NCI-H1417 treated with DMSO at 0.1 percent for 48 hours (cell line): ENCODE results near the gene ACOXL.

Experiments used
- DNase-seq: peaks from one replicate; lab custom pipeline; 2025; lab: John Stamatoyannopoulos, UW

ACOXL gene

DNA sequence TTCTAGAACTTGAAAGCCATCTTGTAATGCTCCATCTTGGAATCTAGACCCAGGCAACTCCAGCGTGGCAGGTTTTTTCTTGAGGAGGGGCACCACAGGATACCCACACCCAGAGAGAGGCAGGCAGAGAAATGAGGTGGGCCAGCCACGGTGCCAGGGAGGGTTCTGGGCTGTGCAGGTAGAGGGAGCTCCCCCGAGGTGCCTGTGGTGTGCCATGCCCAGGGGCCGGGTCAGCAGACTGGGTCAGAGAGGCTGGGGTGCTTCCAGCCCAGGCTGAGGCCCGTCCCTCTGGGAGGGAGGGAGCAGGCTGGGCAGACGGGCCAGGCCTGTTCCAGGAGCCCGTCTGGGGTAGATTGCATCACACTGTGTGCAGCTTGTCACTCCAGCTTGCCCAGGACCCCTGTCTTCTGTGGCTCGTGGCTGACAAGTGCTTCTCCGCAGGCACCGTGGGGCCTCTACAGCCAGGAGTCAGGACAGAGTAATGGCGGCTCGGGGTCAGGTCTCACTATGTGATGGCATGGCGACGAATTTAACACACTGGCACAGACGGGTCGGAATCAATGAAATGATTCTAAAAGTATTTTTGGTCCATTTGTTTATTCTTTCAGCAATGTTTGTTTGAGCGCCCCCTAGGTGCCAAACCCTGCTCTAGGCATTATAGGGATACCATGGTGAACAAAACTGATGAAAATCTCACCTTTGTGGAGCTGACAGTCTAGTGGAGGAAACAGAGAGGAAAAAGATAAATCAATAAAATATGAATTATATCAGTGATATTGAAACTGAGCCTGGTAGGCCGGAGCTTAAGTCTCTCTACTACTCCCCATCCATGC is 144.0 kb downstream of the ACOXL start:
- no peak for DNase-seq

GRCh38 chr2:110877031-110877827 is 144.9 kb downstream of the ACOXL start:
- DNase-seq = no peak

DNA sequence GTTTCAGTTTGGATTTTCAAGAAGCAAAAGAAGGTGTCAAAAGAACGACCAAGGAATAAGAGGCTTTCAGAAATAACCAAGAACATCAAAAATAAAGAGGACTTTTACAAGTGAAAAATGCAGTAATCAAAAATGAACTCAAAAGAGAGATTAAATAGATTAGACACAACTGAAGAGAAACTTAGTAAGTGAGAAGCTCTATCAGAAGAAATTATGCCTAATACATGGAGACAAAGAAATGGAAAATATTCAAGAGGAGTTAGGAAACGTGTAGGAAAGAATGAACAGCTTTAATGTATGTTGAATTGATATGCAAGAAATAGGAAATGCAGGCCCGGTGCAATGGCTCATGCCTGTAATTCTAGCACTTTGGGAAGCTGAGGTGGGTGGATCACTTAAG is 145.8 kb downstream of the ACOXL start:
- DNase-seq = no peak

DNA sequence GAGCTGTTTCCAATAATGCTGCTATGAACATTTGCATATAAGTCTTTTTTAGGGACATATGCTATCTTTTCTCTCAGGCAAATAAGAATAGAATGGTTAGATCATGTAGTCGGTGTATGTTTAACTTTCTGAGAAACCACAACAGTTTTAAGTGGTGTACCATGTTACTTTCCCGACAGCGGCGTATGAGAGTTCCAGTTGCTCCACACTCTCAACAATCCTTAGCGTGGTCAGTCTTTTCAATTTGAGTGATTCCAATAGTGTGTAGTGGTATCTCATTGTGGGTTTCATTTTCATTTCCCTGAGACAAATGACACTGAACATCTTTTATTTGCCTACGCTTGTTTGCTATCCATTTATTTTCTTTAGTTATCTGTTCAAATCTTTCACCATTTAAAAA is 149.5 kb downstream of the ACOXL start:
- DNase-seq = no peak

DNA sequence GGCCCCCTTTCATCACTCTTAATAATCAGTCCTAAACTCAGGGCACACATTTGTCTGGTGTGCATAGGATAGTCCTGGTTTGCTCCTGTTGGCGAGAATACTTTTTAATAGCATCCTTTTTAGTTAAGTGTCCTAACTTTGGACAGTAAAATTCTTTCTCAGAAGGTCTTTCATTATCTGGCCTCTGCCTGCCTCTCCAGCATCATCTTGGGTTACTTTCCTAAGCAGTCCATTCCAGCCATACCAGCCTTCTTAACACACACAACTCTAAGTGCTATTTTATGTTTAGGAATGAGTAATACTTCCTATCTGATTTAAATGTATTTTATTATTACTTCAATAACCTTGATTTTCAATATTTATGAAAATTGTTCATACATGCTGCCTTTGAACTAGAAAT is 151.0 kb downstream of the ACOXL start:
- no peak for DNase-seq

- DNase-seq = no peak
These were observed 152.9 kb downstream of the ACOXL start for GRCh38 chr2:110885256-110885655.

- DNase-seq = no peak
These were observed 154.6 kb downstream of the ACOXL start for GRCh38 chr2:110886826-110887573.

DNA sequence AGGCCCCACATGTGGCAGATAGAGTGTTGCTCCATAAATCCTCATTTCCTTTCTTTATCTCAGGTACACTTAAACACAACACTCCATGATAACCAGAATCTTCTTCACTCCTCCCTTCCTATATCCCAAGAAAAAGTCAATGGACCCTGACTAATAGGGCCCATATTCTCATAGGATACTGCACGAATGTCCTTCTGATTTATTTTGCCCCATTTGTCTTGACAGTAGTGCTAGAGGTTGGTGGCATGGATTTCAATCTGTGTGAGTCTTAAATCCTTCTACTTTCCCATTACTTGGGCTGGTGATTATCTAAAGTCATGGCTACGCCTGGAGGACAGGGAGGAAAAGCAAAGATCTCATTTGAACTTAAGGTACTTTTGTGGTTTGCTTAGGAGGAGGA is 156.0 kb downstream of the ACOXL start:
- DNase-seq = no peak

DNA sequence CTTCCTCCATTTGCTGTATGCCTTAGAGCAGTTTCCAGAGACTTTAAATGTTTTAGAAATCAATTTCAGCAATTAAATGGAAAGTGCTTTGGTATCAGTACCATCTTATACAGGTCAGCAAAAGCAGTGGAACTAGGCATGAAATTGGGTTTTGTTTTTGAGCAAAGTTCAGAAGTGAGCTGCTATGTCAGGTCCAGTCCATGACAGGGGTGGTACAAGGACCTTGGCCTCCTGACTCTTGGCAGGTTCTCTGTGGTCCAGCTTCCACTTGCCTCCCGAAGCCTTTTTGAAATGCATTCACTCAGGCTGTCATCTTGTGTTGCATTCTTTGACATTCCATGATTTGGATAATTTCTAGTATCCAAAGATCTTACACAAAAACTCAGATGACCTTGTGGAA is 159.3 kb downstream of the ACOXL start:
- DNase-seq = no peak

DNA sequence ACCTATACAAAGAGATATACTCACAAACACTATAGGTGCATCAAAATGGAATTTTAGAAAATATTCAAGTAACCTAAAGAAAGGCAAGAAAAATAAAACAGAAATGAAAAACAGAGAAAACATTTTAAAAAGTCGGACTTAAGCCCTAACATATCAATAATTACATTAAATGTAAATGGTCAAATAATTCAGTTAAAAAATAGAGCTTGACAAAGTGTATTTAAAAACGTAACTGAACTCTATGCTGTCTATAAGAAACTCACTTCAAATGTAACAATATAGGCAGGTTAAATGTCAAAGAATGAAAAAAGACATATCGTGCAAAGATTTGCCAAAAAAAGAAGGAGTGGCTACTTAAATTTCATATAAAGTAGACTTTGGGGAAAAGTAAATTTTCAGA is 163.9 kb downstream of the ACOXL start:
- DNase-seq = no peak

DNA sequence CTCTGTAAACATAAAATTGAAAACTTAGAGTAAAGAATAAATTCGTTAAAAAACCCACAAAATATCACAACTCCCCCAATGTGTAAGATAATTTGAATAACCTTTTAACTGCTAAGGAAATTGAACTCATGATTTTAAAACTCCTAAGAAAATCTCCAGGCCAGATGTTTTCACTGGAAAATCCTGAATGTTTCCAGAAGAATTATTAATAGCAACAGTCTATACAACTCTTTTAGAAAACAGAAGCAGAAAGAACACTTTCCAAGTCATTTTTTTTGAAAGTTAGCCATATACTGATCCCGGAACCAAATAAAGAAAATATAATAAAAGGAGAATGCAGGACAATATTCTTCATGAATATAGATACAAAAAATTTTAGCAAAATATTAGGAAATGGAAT is 165.6 kb downstream of the ACOXL start:
- DNase-seq = no peak

GRCh38 chr2:110900191-110900590 is 167.8 kb downstream of the ACOXL start:
- no peak for DNase-seq

GRCh38 chr2:110903548-110903947 is 171.2 kb downstream of the ACOXL start:
- no peak for DNase-seq

GRCh38 chr2:110904116-110904778 is 171.9 kb downstream of the ACOXL start:
- DNase-seq = no peak

GRCh38 chr2:110904779-110905148 is 172.4 kb downstream of the ACOXL start:
- no peak for DNase-seq

DNA sequence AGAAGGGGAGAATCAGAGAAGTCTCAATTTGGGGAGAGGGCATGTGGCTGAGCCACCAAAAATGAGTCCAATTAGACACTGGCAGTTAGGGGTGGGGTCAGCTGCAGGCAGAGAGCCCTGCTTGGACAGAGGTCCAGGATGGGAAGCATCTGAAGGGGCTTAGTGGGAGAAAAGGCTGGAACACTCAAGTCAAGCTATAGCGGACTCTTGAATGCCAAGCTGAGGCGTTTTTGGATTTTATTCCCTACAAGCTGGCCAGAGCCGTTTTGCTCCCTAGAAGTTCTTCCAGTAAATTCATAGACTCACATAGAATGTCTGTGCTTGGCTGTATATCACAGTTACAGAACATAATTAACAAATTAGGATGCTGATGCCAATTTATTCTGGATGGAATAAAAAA is 172.8 kb downstream of the ACOXL start:
- no peak for DNase-seq

- DNase-seq = no peak
These were observed 174.4 kb downstream of the ACOXL start for GRCh38 chr2:110906613-110907298.

DNA sequence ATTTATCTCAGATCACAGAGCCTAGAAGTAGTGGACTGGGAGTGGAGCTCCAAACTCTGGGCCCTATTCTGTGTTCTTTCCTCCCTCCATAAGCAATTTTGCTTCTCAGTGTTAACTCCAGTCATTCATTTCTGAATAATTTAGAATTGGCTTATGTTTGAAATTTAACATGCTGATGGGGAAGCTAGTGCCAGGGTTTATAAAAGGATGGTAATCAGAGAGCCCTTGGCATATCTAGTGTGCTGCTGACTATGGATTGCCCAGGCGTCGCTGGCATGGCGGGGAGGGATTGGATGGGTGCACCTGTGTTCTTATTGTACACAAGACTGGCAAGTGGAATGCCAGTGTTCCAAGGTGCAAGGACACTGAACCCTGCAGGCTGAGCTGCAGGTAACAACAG is 177.1 kb downstream of the ACOXL start:
- no peak for DNase-seq

GRCh38 chr2:110910423-110910822 is 178.1 kb downstream of the ACOXL start:
- DNase-seq = no peak

GRCh38 chr2:110919738-110920137 is 187.4 kb downstream of the ACOXL start:
- no peak for DNase-seq

DNA sequence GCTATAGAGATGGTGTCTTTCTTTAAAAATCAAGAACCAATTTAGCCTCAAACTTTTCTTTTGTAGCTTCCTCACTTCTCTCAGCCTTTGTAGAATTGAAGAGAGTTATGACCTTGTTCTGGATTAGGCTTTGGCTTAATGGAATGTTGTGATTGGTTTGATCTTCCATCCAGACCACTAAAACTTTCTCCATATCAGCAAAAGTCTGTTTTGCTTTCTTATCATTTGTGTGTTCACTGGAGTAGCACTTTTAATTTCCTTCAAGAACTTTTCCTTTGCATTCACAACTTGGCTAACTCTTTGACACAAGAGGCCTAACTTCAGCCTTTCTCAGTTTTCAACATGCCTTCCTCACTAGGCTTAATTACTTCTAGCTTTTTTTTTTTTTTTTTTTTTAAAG is 193.1 kb downstream of the ACOXL start:
- no peak for DNase-seq

- no peak for DNase-seq
These were observed 195.2 kb downstream of the ACOXL start for GRCh38 chr2:110927526-110927925.
